Hepatocyte (in vitro differentiated cells): Measurements from ENCODE around the gene UPK3A. TPM values are rescaled to one million over a fixed set of nuclear protein-coding genes. Genes with fewer than 3 reads are reported as not detected.
"Not testable (repeated sequence)": the region's sequence is repeated elsewhere in the genome, so short reads cannot be mapped to it uniquely, and the experiment has no call there.

Experiments used
- DNase-seq: peaks from one replicate; pipeline ENCODE4 v3.0.0-alpha.2; 2016; ENCODE audit warnings: low spot score
- H2AFZ ChIP-seq: fragments of 200-600 bp; sonication (generic); 2 replicates; pipeline ENCODE4 v1.6.0; 2016; ENCODE audit warnings: antibody characterized with exemption, mild to moderate bottlenecking
- H3K27ac ChIP-seq: fragments of 200-600 bp; sonication (generic); 2 replicates; pipeline ENCODE4 v1.5.1; 2016; ENCODE audit warnings: mild to moderate bottlenecking
- H3K27me3 ChIP-seq: fragments of 200-600 bp; sonication (generic); 2 replicates; pipeline ENCODE4 v1.6.1; 2016
- H3K36me3 ChIP-seq: fragments of 200-600 bp; sonication (generic); replicated peaks from 2 replicates; pipeline ENCODE4 v1.5.1; 2016; ENCODE audit warnings: low read depth; ENCODE audit not compliant: insufficient read depth
- H3K4me1 ChIP-seq: fragments of 200-600 bp; sonication (generic); 2 replicates; pipeline ENCODE4 v1.5.1; 2016; ENCODE audit warnings: mild to moderate bottlenecking, moderate library complexity; ENCODE audit not compliant: insufficient read depth
- H3K4me2 ChIP-seq: fragments of 200-600 bp; sonication (generic); 2 replicates; pipeline ENCODE4 v1.6.0; 2016
- H3K4me3 ChIP-seq: fragments of 200-600 bp; sonication (generic); 2 replicates; pipeline ENCODE4 v1.5.1; 2016; ENCODE audit warnings: mild to moderate bottlenecking
- H3K79me2 ChIP-seq: fragments of 200-600 bp; sonication (generic); 2 replicates; pipeline ENCODE4 v1.6.0; 2017; ENCODE audit warnings: mild to moderate bottlenecking
- H3K9me2 ChIP-seq: fragments of 200-600 bp; sonication (generic); replicated peaks from 2 replicates; pipeline ENCODE4 v1.6.0; 2017; ENCODE audit warnings: mild to moderate bottlenecking; ENCODE audit not compliant: insufficient read depth
- H3K9me3 ChIP-seq: fragments of 200-600 bp; sonication (generic); 2 replicates; pipeline ENCODE4 v1.5.1; 2016; ENCODE audit warnings: low read depth, mild to moderate bottlenecking
- H4K20me1 ChIP-seq: fragments of 200-600 bp; sonication (generic); 2 replicates; pipeline ENCODE4 v1.6.0; 2016; ENCODE audit warnings: mild to moderate bottlenecking; ENCODE audit not compliant: insufficient read depth, poor library complexity, severe bottlenecking
- EZH2 ChIP-seq: fragments of 200-600 bp; sonication (generic); IDR thresholded peaks from 2 replicates; pipeline ENCODE4 v1.6.1; 2016; ENCODE audit warnings: antibody characterized with exemption, mild to moderate bottlenecking, borderline replicate concordance
- EZH2phosphoT487 ChIP-seq: fragments of 200-600 bp; sonication (generic); IDR thresholded peaks from one replicate; pipeline ENCODE4 v1.6.1; 2018; ENCODE audit warnings: antibody characterized with exemption, mild to moderate bottlenecking, low read depth, moderate library complexity; ENCODE audit not compliant: unreplicated experiment, severe bottlenecking
- WGBS: methylation state at CpG from one replicate; pipeline ENCODE4 v1.1.6; 2016; ENCODE audit warnings: low lambda C conversion rate; ENCODE audit errors: missing lambda C conversion rate; 5-methylcytosine and 5-hydroxymethylcytosine counted together
- polyA plus RNA-seq: library from polyadenylated mRNA; unstranded; fragments of >200 nt; fragmentation: Nextera tagmentation; extraction: Ambion mirVana; gene quantifications from 2 replicates; pipeline ENCODE4 v1.2.1, GENCODE V29; 2016
- total RNA-seq: library from RNA; depleted of rRNA; stranded (reverse); fragments of >200 nt; gene quantifications from 2 replicates; pipeline ENCODE4 v1.2.3, GENCODE V29; 2014
- TF ChIP-seq, protein P1 (sequence below): fragments of 200-600 bp; sonication (generic); IDR thresholded peaks from 2 replicates; pipeline ENCODE4 v1.5.1; 2016; ENCODE audit warnings: antibody characterized with exemption, mild to moderate bottlenecking; ENCODE audit not compliant: poor library complexity

The UPK3A gene
- total and polyA plus RNA-seq, 2 experiments from 2014 or later, result 14.9 to 41.8 TPM

DNA sequence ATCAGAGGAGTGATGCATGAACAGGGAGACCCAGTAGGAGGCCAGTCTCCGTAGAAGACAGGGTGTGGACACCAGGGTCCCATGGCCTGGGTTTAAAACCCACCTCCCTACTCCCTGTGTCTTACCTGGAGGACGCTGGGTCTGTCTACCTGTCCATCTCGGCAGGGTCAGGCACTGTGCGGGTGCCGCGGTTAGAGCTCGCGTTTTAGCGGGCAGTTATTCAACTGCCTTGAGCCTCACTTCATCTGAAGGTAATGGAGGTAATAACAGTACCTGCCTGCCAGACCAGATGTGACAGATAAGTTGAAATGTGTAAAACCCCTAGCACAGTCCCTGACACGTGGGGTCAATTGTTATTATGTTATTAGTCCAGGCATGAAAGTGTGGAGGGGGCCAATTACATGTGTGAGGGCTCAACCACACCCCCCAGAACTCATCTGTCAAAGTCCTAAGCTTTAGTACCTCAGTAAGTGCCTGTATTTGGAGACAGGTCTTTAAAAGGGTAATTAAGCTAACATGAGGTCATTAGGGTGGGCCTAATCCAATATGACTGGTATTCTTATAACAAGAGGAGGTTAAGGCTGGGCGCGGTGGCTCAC, 8.1 kb upstream of the UPK3A start:
- Histone ChIP-seq H3K27me3 (no peaks in the 10 kb centered on the region), H3K4me1 (peaks cover 35% of the 10 kb centered on the region), H3K36me3 (no peaks in the 10 kb centered on the region), H3K27ac (no peak overlapping the region), H3K4me2 (no peak overlapping the region), H3K4me3 (no peak overlapping the region), H3K9me3 (no peaks in the 10 kb centered on the region), H2AFZ (no peak overlapping the region), H3K9me2 (no peaks in the 10 kb centered on the region), H3K79me2 (no peaks in the 10 kb centered on the region), H4K20me1 (no peaks in the 10 kb centered on the region)
- TF ChIP-seq EZH2, result no peak
- TF ChIP-seq EZH2phosphoT487, result no peak
- TF ChIP-seq, protein P1, sequence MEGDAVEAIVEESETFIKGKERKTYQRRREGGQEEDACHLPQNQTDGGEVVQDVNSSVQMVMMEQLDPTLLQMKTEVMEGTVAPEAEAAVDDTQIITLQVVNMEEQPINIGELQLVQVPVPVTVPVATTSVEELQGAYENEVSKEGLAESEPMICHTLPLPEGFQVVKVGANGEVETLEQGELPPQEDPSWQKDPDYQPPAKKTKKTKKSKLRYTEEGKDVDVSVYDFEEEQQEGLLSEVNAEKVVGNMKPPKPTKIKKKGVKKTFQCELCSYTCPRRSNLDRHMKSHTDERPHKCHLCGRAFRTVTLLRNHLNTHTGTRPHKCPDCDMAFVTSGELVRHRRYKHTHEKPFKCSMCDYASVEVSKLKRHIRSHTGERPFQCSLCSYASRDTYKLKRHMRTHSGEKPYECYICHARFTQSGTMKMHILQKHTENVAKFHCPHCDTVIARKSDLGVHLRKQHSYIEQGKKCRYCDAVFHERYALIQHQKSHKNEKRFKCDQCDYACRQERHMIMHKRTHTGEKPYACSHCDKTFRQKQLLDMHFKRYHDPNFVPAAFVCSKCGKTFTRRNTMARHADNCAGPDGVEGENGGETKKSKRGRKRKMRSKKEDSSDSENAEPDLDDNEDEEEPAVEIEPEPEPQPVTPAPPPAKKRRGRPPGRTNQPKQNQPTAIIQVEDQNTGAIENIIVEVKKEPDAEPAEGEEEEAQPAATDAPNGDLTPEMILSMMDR, result no peak
- 73% methylated on average over 12 of the region's 12 CpGs for WGBS
- DNase-seq, result no peak

DNA sequence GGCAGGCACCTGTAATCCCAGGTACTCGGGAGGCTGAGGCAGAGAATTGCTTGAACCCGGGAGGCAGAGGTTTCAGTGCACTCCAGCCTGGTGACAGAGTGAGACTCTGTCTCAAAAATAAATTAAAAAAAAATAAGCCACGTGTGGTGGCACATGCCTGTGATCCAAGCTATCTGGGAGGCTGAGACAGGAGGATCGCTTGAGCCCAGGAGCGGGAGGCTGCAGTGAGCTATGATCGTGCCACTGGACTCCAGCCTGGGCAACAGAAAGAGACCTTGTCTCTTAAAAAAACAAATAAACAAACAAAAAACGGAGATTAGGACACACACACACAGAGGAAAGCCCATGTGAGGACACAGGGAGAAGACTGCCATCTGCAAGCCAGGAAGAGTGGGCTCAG, 7.0 kb upstream of the UPK3A start:
- not testable (repeated sequence) for DNase-seq, H3K27ac ChIP-seq, H3K79me2 ChIP-seq, H3K9me2 ChIP-seq, H3K27me3 ChIP-seq, H3K36me3 ChIP-seq, H4K20me1 ChIP-seq, H3K4me2 ChIP-seq, H3K4me3 ChIP-seq, H3K9me3 ChIP-seq, H2AFZ ChIP-seq
- peaks cover 24% of the 10 kb centered on the region for H3K4me1 ChIP-seq
- 88% methylated on average over 7 of the region's 7 CpGs for WGBS

DNA sequence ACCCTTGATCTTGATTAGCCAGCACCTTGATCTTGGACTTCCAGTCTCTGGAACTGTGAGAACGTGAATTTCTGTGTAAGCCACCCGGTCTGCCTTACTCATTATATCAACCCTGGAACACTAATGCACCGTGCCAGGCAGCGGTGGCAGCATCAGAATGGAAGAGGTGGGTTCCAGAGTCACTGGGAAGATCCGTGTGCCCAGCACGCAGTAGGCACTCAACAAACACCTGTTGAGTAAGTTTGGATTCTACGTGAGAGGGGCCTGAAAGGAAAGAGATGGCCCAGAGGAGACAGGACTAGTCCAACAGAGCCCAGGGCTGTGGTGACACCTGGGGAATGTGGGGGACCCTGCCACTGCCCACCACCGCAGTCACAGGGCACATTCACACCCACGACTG, 6.6 kb upstream of the UPK3A start:
- Histone ChIP-seq H3K36me3 (no peaks in the 10 kb centered on the region), H3K9me3 (no peaks in the 10 kb centered on the region), H3K27me3 (no peaks in the 10 kb centered on the region), H3K4me1 (peaks cover 20% of the 10 kb centered on the region), H3K4me3 (no peak overlapping the region), H3K9me2 (no peaks in the 10 kb centered on the region), H3K79me2 (no peaks in the 10 kb centered on the region), H3K4me2 (no peak overlapping the region), H4K20me1 (no peaks in the 10 kb centered on the region), H2AFZ (no peak overlapping the region), H3K27ac (no peak overlapping the region)
- TF ChIP-seq, protein P1, result no peak
- TF ChIP-seq EZH2 (no peak), EZH2phosphoT487 (no peak)
- no peak for DNase-seq
- 90% methylated on average over 9 of the region's 9 CpGs for WGBS

DNA sequence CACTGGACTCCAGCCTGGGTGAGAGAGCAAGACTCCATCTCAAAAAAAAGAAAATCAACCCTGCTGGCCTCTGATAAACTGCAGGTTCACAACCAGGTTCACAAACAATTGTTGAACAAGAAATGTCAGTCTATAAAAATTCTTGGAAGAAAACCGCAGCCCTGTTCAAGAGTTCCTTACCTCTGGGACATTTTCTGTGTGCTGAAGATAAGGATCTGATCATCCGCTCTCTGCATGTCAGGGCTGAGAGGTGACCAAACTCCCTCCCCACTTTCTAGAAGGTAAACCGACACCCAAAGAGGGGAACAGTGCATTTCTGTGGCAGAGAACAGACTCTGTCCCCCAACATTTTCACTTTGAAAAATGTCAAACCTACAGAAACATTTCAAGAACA, 4.2 kb upstream of the UPK3A start:
- H3K27me3 ChIP-seq, result no peaks in the 10 kb centered on the region
- H3K79me2 ChIP-seq, result no peaks in the 10 kb centered on the region
- H4K20me1 ChIP-seq, result no peaks in the 10 kb centered on the region
- no peaks in the 10 kb centered on the region for H3K36me3 ChIP-seq
- no peak overlapping the region for H3K4me2 ChIP-seq
- peak overlapping the region; percentile 80 for H3K27ac ChIP-seq
- H3K4me1 ChIP-seq, result peaks cover 19% of the 10 kb centered on the region
- H3K4me3 ChIP-seq, result no peak overlapping the region
- H2AFZ ChIP-seq, result no peak overlapping the region
- no peak for DNase-seq
- no peaks in the 10 kb centered on the region for H3K9me2 ChIP-seq
- TF ChIP-seq, protein P1, result no peak
- 67% methylated on average over 3 of the region's 3 CpGs for WGBS
- no peaks in the 10 kb centered on the region for H3K9me3 ChIP-seq
